GM12874 (cell line): ENCODE measurements around the gene FAM3B.

Experiments
- TF ChIP-seq, protein P1 (sequence below): IDR thresholded peaks from 2 replicates; pipeline ENCODE4 v1.5.1; 2011; ENCODE audit warnings: low read depth, mild to moderate bottlenecking, control low read depth, low read length, moderate library complexity; ENCODE audit not compliant: insufficient read depth

Gene FAM3B

DNA sequence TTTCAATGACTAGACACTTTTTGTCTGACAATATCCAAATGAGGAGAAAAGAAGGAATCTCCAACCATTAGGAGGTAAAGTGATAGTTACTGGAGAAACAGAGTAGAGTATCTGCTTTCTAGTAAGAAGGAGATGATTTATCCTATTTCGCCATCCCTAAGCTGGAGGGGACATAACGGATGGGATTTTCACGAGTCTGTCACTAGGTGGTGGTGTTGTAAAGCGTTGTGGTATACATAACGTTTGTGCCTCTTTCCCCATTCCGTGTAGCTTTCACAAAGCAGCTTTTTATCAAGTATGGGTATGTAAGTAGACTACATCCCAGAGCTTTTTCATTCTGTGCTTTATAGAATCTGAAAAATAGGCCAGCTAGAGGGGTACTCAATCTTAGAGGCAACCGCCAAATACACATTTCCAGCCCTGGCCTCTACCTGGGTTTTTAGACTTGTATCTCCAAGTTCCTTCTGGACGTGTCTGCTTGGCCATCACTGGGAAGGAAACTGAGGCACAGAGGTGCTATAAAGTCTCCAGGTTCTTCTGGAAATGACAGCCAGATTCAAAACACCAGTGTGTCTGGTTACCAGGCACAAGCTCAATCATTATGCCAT is 33.3 kb upstream of the FAM3B start:
- TF ChIP-seq, protein P1, sequence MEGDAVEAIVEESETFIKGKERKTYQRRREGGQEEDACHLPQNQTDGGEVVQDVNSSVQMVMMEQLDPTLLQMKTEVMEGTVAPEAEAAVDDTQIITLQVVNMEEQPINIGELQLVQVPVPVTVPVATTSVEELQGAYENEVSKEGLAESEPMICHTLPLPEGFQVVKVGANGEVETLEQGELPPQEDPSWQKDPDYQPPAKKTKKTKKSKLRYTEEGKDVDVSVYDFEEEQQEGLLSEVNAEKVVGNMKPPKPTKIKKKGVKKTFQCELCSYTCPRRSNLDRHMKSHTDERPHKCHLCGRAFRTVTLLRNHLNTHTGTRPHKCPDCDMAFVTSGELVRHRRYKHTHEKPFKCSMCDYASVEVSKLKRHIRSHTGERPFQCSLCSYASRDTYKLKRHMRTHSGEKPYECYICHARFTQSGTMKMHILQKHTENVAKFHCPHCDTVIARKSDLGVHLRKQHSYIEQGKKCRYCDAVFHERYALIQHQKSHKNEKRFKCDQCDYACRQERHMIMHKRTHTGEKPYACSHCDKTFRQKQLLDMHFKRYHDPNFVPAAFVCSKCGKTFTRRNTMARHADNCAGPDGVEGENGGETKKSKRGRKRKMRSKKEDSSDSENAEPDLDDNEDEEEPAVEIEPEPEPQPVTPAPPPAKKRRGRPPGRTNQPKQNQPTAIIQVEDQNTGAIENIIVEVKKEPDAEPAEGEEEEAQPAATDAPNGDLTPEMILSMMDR, result peak; percentile 67

DNA sequence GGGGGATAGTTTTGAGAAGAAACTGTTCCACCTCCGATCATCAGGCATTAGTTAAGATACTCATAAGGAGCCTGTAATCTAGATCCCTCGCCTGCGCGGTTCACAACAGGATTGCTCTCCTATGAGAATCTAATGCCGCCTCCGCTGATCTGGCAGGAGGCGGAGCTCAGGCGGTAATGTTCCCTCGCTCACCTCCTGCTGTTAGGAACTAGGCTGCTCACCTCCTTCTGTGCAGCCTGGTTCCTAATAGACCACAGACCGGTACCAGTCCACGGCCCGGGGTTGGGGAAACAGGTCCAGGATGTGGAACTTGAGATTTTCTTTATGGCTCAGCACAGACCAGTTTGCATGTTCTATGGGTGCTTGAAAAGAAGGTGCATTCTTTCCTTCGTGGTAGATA is 27.2 kb upstream of the FAM3B start:
- TF ChIP-seq, protein P1, result no peak

DNA sequence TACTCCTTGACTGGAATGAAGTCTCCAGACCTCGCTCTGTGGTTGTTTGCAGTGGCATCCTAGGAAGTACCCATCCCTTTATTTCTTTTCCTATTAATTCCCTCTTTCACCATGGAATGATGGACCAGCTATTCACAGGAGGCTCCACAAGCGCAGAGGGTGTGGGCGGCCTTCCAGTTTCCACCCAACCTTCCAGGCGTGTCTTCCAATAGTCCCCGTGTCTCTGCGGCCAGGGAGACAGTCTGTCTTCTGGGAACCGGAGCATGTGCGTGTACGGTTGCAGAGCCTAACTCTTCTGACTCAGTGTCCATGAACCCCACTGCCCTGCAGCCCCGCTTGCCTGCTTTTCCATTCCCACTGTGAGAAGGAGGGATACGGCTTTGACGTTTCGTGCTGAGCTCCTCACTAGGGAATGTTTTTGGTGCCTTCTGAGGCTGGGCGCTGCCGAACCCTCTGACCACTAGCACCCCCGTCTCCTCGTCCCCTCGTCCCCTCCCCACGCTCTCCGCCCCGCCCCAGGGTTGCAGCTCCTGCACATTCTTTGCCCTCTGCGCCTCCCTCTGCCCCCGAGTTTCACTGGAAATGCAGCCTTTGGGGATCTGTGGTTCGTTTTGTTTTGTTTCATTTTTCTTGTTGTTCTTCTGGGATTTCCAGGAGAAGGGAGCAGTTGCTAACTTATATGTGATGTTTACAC is 26.3 kb upstream of the FAM3B start:
- TF ChIP-seq, protein P1, result no peak

DNA sequence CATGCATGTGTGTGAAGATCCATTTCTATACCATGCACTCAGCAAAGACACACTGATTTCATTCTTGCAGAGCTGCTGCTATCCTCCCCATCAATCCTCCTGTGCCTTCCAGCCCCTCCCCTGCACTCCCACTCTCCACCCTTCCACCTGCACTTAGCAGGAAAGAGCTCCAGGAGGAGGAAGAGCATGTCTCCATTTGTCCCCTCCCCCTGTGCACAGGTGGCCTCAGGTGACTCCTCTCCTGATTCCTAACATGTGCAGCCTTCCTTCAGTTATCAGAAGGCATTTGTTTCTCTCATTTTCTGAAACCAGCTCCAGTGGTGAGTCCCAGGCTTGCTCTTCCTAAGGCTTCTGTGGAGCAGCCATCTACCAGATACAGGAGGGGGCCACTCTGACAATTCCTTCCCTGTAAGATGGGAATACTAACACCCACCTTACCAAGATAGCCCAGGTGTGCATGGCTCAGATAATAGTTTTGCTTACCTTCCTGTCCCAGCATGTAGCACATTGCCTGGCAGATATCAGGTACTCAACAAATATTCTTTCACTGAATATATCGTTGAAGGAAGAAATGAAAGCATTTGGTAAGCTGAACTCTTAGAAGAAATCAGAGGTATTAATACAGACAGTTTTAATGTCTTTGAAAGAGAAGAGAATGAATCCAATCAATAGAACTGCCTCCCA is 21.9 kb upstream of the FAM3B start:
- TF ChIP-seq, protein P1, result no peak

DNA sequence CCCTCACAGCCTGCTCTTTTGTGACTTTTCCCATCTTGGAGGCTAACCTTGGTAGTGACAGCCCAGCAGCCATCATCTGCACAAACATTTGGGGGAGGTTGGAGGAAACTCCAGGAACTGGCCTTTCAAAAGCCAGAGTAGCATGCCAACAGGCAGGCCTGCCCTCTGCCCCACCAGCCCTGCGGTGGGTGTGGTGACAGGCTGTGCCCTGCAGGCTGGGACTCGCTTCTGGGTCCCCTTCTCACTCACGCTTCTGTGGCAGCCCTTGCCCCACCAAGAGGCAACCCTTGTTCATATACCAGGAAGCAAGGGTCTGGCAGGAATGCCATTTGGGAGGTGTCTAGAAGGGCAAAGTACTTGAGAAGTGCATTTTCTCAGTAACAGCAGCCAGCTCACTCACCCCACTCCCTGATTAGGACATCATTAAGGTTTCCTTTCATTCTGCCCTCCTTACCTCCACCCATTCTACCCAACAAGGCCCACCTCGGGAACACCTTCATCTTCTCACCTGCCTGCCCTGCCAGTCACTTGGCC is 20.8 kb upstream of the FAM3B start:
- TF ChIP-seq, protein P1, result no peak

DNA sequence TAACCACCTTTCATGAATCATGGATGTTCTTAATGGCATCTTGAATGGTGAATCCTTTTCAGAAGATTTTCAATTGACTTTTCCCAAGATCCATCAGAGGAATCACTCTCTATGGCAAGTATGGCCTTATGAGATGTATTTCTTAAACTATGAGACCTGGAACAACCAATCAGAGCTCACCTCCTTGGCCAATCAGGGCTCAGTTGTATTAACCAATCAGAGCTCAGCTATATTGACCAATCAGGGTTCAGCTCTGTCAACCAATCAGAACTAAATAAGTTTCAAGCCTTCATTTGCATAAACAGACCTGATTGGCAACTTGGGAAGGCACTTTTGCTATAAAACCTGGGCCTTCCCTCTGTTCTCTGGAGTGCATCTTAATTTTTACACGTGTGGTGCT is 13.6 kb upstream of the FAM3B start:
- TF ChIP-seq, protein P1, result no peak

DNA sequence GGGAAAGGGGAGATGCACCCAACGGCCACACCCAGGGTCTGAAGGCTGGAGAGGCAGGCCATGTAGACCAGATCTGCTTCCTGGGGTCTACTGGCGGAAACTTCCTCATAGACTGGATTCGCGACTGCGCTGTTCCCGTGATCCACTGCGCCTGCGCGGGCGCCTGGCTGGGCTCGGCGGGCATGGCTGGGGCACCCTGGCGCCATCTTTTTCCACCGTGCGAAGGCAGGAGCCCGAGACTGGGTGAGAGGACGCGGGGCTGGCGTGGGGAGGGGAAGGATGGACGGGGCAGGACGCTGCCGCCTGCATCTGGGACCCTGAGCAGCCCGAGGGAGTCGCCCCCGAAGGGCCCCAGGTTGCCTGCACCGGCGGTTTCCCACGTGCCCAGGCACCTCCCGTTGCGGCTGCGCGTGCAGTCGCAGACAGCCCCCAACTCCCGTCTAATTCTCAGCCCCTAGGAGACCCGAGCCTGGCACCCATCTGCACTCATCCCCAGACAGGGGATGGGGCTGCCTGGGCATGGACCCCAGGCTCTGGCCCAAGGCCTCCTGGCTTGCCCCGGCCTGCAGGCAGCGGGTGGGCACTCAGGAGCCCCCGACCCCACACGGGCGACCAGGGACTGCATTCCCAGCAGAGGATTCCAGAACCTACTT is 12.4 kb upstream of the FAM3B start:
- TF ChIP-seq, protein P1, result no peak
